SH-SY5Y (cell line): Measurements from ENCODE around the gene DACH1.

Source experiments
- GATA2 ChIP-seq: IDR thresholded peaks from 2 replicates; pipeline ENCODE4 v1.6.1; 2011; ENCODE audit warnings: mild to moderate bottlenecking, low read depth, low read length
- GATA3 ChIP-seq: IDR thresholded peaks from 2 replicates; pipeline ENCODE4 v1.6.1; 2011; ENCODE audit warnings: low read depth, mild to moderate bottlenecking, low read length, moderate library complexity

- TF ChIP-seq GATA3 (no peak), GATA2 (no peak)
These were observed 4.8 kb upstream of the DACH1 start for GRCh38 chr13:71871844-71872243.
